Stimulated activated CD4-positive, alpha-beta T cell treated with anti-CD3 and anti-CD28 coated beads, Interleukin-4, amount 100 ng/mL, for 48 hours (primary cell): ENCODE results near the gene TENM4.
"Not testable (repeated sequence)": the region's sequence is repeated elsewhere in the genome, so short reads cannot be mapped to it uniquely, and the experiment has no call there.

ENCODE experiments used
- DNase-seq, 2 donors: peaks; one replicate each; pipeline ENCODE4 v3.0.0-alpha.2; 2020; ENCODE audit warnings: low read depth in 2 of 2

TENM4 gene

DNA sequence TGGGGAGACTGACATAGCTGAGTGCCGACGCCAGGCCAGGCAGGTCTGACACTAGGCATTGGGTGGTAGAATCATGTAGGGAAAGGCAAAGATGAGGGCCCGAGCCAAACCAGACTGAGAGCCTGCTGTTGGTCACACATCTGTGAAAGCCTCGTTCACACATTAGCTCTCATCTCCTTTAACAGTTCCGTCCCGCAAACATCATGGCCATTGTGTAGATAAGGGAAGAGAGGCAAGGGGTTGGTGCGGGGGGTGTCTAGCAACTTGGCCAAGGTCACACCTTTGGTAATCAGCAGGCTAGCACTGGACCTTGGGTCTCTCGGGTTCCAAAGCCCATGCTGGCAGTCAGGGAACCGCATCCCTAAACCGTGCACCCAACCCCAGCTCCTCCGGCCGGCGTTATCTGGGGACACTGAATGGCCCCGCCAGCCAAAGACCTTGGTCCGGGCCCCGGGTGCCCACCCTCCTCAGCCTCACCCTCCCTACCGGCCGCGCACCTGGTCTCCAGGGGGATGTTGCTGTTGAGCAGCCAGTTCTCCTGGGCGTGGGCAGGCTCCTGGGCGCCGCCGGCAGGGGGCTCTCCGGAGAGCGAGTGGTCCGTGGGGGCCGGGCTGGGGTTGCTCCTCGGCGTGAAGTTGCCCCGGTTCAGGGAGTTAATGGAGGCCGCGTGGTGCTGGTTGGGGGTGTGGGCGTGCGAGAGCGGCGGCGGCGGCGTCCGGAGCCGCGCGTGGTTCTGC, 537.9 kb downstream of the TENM4 start:
- DNase-seq = no peak

DNA sequence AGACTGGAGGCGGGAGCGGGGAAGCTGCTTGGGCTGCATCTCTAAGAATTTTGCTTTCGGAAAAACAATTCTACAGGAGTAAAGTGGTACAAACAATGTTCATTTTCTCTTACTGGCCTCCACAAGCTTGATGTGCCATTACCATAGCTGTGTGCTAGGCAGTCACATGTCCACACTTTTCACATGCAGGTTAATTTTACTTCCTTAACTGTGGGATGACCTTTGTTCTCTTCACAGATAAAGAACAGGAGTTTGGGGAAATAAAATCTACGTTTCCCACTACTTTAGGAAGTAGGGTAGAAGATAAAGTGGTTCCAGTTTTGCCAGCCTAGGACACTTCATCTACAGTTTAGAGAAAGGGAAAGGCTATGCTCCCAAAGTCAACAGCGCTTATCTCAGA, 539.0 kb downstream of the TENM4 start:
- DNase-seq = no peak

DNA sequence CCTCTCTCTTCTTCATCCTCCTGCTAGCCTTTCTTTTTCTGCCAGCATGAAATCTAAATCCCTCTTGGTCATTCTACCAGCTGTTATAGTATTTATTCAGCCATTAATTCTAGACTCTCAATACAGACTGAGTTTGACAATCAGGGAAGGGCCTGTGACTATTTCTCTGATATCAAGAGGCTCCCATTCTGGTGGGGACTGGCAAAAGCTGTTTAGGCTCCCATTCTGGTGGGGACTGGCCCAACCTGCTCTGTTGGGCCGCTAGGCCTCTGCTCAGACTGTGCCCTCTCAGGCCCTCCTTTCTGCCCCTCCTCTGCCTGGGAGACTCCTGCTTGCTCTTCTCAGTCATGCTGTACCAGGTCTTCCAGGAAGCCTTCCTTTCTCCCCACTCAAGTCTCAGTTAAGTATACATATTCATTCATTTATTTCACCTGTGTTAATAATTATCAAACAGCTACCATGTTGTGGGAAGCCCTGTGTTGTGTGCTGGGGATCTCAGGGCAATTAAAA, 542.5 kb downstream of the TENM4 start:
- no peak for DNase-seq

DNA sequence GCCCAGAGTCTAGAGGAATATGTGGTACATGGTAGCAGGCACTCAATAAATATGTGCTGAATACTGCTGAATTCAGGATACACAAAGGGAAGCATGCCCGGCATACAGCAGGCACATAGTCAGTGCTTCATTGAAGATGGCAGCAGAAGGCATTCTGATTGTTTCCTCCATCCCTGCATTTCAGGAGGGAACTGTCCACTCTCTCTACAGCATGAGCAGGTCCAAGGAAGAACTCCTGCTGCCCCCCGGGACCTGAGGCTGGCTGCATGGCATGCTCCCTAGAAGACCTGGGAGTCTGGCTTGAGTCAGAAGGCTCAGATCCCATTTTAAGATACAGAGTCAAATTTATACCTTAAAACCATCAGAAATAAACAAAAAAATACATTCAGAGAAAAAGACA, 546.8 kb downstream of the TENM4 start:
- no peak for DNase-seq

DNA sequence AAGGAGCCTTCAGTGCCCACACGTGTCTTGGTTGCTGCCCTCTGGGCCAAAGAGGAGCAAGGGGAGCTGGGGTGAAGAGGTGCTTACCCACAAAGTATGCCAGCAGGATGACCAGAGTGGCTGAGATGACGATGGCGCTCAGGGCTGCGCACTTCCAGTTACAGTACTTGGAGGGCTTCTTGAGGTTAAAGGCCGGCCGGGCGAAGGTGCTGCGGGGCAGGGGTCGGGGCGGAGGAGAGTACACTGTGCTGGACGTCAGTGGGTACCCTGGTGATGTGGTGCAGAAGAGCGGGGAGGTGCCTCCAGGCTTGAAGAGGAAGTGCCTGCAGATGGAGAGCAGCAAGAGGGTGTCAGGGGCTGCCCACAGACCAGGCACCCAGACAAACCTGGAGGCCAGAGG, 551.1 kb downstream of the TENM4 start:
- no peak for DNase-seq

DNA sequence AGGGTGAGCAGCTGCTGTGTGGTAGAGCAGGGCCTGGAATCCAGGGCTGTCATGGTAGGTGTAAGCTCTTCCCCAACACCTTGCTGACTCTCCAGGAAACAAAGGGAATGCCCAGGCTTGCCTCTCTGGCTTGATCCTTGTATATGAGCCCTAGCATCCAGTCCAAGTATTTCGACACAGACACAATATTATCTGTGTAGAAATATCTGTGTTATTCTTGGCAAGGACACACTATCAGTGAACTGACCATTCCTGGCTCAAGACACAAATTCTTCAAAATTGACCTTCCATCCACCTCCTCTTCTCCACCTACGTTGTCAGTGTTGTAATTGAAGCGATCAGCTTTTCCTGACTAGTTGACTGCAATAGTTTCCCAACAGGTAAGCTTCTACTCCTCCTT, 554.2 kb downstream of the TENM4 start:
- DNase-seq = no peak

DNA sequence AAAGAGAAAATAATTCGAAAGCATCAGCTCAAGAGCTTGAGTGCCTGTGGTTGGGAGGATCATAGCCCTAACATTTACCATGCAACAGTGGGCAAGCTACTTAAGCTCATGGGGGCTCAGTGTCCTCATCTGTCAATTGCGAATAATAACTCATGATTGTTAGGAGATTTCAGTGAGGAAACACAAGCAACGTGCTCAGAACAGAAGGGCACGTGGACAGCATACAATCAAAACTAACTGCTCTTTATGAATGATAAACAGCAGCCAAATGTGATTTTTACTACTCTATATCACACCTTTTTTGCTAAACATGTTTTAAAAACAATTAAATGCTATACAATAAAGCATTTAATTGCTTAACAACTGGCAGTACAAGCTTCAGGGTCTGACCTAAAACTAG, 556.1 kb downstream of the TENM4 start:
- no peak for DNase-seq

DNA sequence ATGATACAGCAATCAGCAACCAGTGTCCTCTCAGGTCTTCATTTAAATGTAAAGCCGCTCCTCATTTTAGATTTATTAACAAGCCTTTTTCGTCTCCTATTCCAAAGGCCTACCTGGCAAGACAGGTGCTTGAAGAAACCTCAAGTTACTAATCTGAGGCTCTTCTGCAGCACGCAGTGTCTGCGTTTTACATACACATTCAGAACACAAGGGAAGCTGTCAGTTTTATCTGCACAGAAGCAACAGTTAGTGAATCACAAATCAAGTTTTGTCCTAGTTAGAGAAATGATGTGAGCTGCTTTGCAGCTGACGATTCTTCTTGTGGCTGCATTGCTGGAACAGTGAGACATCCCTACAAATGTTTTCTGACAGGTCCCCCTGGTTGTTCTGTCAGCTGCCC, 557.3 kb downstream of the TENM4 start:
- DNase-seq = no peak

DNA sequence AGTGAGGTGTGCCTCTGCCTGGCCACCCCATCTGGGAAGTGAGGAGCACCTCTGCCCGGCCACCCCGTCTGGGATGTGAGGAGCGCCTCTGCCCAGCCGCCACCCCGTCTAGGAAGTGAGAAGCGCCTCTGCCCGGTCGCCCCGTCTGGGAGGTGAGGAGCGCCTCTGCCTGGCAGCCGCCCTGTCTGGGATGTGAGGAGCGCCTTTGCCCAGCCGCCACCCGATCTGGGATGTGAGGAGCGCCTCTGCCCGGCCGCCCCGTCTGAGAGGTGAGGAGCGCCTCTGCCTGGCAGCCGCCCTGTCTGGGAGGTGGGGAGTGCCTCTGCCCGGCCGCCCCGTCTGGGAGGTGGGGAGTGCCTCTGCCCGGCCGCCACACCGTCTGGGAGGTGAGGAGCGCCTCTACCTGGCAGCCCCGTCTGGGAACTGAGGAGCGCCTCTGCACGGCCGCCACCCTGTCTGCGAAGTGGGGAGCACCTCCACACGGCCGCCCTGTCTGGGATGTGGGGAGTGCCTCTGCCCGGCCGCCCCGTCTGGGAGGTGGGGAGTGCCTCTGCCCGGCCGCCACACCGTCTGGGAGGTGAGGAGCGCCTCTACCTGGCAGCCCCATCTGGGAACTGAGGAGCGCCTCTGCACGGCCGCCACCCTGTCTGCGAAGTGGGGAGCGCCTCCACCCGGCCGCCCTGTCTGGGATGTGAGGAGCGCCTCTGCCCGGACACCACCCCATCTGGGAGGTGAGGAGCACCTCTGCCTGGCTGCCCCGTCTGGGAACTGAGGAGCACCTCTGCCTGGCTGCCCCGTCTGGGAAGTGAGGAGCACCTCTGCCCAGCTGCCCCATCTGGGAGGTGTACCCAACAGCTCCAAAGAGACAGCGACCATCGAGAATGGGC, 561.5 kb downstream of the TENM4 start:
- not testable (repeated sequence) for DNase-seq

DNA sequence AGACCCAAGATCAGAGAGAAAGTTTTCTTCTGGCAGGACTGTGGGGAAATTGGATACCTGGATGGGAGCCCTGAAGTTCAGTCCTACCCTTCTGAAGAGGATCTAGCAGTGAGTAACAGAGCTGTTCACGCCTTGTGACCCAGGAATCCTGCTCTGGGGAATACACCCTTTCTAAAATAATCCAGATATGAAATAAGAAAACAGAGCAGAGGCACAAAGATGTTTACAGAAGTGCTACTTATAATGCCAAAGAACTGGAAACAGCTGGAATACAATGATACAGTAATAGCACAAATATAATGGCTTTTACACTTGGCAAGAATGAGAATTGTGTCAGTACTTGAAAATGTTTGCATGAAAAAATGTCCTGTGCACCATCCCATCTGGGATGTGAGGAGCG, 562.2 kb downstream of the TENM4 start:
- DNase-seq = no peak

DNA sequence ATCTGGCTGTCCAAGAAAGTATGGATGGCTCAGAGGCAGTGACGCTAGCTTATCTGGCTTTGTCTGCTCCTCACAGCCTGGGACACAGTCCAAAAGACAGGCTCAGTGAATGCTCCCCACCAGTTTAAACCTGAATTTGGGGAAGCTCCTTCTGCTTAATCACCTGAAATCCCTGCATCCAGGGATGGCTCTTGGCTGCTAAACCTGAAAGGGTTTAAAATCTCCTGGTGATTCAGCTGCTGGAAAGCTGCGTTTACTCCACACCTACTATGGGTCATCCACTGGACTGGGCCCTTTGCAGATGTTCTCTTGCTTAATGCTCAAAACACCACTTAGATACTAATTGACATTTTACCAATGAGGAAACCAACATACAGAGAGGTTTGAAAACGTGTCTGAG, 564.2 kb downstream of the TENM4 start:
- no peak for DNase-seq

DNA sequence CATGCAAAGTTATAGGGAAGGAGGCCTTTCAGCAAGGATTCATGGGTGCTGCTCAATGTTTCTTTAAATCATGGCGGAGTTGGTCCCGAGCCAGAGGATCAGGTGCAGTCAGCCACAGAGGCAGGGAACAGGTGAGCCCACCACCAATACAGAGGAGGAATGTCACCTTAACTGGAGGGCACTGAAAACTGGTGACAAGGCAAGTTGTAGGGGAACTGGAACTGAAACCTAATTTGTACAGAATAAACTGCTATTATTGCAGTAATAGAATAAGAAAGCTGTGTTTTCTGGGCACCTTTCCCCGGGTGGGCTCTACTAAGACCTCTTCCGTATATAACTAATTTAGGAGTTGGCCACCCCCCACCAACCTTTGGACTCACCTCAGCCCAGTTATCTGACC, 570.2 kb downstream of the TENM4 start:
- no peak for DNase-seq

DNA sequence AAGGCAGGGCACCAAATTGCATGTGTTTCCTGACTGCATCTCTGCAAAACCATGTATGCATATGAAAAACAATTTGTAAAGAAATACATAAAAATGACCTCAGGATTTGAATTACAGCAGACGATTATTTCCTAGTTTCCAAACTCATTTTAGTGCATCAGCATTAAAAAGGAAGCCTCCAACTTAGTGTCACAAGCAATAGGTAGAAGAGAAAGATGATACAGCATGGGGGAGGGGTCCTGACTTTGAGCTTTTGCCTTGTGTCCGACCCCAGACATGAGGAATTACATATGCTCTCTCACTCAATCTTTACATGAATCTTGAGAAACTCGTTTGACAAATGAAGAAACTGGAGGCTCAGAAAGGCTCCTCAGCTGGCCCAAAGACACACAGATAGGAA, 571.5 kb downstream of the TENM4 start:
- no peak for DNase-seq

DNA sequence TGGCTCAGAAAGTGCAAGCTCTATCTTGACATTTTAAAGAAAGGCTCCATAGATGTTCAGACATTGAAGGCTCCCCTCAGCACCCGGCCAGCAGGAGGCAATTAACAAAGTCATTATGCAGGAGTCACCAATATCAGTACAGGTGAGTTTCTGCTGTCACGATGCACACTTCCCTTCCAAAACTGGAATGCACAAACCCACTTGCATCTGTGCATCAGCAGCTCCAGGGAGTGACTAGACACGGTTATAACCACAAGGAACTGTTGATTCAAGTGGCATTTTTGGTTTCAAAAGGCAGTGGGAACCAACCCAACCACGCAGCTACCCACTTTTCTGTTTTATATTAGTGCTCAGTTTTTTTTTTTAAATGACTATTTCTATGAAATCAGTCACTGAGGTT, 572.3 kb downstream of the TENM4 start:
- no peak for DNase-seq

DNA sequence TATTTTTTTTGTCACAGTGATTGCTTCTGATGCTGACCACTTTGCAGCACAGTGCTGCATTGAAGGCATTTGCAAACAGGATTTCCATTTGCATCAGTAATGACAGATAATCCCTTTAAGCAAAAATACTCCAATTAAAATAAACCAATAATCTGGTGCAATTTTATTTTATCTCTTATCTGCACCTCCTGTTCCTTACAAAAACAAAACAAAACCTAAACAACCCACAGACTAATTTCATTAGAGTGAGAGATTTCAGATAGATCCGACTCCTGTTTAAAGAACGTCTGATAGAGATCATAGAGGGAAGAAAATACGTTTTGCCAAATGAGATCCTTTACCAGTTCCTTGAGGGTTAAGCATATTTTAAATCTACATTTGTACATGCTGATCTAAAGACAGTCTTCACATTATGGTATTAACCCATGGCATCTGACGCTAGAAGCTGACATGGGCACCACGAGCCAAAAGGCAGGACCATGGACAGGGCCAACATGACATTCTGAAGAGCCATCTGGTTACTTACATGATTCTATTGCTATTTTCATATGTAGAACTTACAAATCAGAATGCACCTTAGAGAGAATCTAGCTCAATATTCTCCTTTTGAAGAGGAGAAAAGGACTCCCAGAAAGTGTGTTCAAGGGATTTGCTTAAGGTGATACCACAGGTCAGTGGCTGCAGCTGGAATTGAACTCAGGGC, 580.0 kb downstream of the TENM4 start:
- no peak for DNase-seq

DNA sequence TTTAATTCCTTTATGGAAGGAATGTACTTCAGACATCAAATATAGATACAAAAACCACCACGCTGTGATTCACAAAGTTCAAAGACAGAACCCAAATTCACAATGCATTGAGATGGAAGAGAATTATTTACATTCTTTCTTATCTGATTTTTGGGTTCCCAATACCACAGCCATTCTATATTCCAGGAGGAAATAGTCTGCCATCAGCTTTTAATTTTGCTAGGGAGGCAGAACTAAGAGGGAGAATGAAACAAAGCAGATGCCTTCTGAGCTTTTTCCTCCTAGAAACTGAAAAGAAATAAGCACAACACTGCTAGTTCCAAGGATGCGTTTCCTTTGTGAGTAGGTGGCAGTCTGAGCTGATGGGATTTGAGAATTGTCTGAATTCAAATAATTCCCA, 583.1 kb downstream of the TENM4 start:
- no peak for DNase-seq

DNA sequence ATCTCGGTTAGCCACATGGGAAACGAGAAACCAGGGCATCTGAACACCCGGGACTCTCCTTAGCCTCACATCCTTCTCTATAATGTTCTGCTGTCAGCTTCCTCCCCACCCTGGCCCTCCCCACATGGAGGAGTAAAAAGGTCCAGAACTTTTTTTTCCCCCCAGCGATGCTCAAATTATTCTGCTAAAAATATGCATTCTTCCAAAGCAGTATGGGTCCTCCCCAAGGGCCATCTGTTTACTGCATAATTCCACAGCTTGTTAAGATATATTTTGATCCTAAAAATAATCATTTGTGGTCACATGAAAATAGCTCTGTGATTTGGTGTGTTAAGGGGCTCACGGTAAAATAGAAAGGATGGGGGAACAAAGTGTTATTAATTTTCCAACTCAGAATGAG, 584.6 kb downstream of the TENM4 start:
- no peak for DNase-seq

DNA sequence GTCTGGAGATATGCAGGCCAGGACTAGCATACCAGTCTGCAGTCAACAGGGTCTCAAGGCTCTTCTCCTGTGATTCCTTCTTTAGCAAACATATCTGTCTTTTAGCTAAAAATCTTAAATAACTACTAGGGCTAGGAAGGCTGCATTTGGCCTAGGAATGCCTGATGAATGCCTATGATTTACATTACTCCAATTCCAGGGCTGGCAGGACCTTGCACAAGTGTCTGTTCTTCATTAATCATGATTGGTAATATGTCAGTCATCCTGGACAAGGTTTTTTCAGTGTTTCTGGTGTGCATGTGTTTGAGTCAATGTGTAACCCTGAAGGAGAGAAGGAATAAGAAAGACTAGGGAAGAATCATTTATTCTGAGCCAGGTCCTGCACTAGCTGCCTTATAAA, 585.7 kb downstream of the TENM4 start:
- no peak for DNase-seq

DNA sequence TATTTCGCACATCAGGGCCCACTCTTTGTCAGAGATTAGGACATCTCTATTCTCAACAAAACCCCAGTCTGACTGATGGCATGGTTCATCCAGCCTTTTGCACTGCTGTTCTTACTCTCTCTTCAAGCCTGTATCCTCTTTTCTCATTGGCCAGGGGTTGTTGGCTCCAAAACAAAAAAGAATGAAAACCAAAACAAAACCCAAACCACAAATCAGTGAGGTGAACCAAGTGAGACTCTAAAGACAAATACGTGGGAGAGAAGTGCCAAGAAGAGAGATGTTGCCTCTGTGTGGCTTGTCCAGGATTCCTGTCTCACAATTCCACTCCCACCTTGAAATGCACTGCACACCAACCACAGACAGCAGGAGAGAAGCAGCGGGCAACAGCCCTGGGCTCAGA, 587.3 kb downstream of the TENM4 start:
- no peak for DNase-seq

DNA sequence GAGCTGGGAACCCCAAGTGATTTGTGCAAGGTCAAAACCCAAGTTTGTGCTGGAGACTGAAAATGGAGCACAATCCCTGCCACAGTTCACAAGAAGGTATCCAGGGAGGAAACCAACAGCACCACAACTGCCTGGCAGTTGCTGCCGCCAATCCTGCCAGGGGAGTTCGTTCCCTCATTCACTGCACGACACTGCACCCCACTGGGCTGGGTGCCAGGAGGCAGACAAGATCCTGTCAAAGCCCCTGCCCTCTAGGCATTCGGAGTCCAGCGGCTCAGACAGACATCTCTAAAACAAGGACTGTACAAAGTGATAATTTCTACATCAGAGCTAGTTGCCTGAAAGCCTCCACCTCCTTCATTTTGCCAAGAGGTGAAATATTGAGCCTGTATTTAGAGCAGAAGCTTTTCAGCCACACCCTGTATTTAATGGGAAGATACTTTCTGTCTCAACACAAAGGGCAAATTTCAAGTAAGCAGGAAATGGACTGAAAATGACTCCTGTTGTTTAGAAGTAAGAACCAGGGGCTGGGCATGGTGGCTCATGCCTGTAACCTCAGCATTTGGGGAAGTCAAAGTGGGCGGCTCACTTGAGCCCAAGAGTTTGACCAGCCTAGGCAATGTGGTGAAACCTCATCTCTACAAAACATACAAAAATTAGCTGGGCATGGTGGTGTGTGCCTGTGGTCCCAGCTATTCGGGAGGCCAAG, 588.8 kb downstream of the TENM4 start:
- DNase-seq = no peak

DNA sequence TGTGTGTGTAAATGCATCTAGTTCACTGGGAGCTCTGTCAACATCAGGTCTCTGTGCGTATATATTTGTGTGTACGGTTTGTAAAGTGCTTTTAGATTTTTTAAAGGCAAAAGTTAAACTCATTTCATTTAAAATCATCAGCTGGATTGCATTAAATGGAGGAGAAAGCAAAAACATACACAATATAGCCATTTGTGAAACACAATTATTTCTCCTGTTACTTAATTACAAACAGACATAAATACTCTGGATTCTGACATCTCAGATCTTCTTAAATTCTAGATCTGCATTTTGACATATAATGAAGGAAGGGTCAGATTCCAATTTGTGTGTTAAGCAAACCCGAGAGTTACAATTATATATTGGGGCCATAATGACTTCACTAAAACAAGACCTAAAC, 590.8 kb downstream of the TENM4 start:
- no peak for DNase-seq

DNA sequence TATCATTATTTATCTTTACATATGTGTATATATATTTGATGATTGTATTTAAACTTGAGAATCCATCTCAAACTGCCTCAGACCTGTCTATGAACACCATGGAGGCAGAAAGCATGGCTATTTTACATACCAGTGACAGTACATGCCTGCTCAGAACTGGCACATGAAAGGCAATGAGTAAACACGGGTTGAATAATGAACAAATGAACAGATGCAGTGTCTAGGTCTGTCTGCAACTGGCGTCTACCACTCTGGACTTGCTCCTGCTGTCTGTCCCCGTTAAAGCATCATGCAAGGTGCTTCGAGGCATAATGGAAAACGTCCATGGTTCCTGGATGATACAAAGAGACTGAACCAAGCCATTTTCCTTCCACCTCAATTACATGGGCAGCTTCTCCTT, 594.6 kb downstream of the TENM4 start:
- no peak for DNase-seq
